HCT116 (cell line): ENCODE measurements around the gene PRDM2.

Experiments
- ELF1 ChIP-seq: IDR thresholded peaks from 2 replicates; pipeline ENCODE4 v1.6.1; 2012; ENCODE audit warnings: low read depth, borderline replicate concordance
- EZH2 ChIP-seq: fragments of 200-600 bp; sonication (generic); IDR thresholded peaks from 2 replicates; pipeline ENCODE4 v1.6.1; 2017; ENCODE audit warnings: antibody characterized with exemption, mixed run types
- EZH2phosphoT487 ChIP-seq: fragments of 200-600 bp; IDR thresholded peaks from 2 replicates; pipeline ENCODE4 v1.6.1; 2018; ENCODE audit warnings: antibody characterized with exemption, borderline replicate concordance
- POLR2A ChIP-seq: IDR thresholded peaks from 2 replicates; pipeline ENCODE4 v1.7.0; 2011; ENCODE audit warnings: borderline replicate concordance; ENCODE audit not compliant: insufficient read depth, insufficient read length; ENCODE audit errors: extremely low read depth
- REST ChIP-seq: IDR thresholded peaks from 2 replicates; pipeline ENCODE4 v1.6.1; 2012; ENCODE audit warnings: low read depth
- SIN3A ChIP-seq: IDR thresholded peaks from 2 replicates; pipeline ENCODE4 v1.6.1; 2012; ENCODE audit warnings: low read depth
- TCF7L2 ChIP-seq: IDR thresholded peaks from 2 replicates; pipeline ENCODE4 v1.7.0; 2011; ENCODE audit warnings: borderline replicate concordance, inconsistent platforms; ENCODE audit not compliant: insufficient read depth, insufficient read length; ENCODE audit errors: extremely low read depth
- ZNF274 ChIP-seq: fragments of 200-500 bp; sonication (Bioruptor generic); IDR thresholded peaks from 2 replicates; pipeline ENCODE4 v1.6.1; 2014; ENCODE audit warnings: mild to moderate bottlenecking, low read depth, low read length, inconsistent platforms
- TF ChIP-seq, protein P1 (sequence below), 3 experiments: fragments of 200-600 bp in 1 of 3; sonication (generic) in 1 of 3; IDR thresholded peaks in 2 of 3; conservative IDR thresholded peaks in 1 of 3; 2 replicates each; pipeline ENCODE4 v1.5.1; 2012 to 2017; ENCODE audit warnings: low read depth in 2 of 3, low read length in 2 of 3, antibody characterized with exemption in 1 of 3, borderline replicate concordance in 1 of 3, control low read depth in 1 of 3, mild to moderate bottlenecking in 1 of 3, mixed read lengths in 1 of 3, mixed run types in 1 of 3, moderate library complexity in 1 of 3; ENCODE audit not compliant: insufficient read depth in 1 of 3

GRCh38 chr1:13836631-13837030 is 136.6 kb downstream of the PRDM2 start:
- TF ChIP-seq, protein P1, sequence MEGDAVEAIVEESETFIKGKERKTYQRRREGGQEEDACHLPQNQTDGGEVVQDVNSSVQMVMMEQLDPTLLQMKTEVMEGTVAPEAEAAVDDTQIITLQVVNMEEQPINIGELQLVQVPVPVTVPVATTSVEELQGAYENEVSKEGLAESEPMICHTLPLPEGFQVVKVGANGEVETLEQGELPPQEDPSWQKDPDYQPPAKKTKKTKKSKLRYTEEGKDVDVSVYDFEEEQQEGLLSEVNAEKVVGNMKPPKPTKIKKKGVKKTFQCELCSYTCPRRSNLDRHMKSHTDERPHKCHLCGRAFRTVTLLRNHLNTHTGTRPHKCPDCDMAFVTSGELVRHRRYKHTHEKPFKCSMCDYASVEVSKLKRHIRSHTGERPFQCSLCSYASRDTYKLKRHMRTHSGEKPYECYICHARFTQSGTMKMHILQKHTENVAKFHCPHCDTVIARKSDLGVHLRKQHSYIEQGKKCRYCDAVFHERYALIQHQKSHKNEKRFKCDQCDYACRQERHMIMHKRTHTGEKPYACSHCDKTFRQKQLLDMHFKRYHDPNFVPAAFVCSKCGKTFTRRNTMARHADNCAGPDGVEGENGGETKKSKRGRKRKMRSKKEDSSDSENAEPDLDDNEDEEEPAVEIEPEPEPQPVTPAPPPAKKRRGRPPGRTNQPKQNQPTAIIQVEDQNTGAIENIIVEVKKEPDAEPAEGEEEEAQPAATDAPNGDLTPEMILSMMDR (IDR thresholded peaks at IDR 0.05 in 2 of 3, conservative IDR thresholded peaks at IDR 0.05 in 1 of 3; ENCODE audit: borderline replicate concordance in 1 of 3, insufficient read depth in 1 of 3, low read depth in 2 of 3, low read length in 2 of 3), result no peak
- no peak for TF ChIP-seq ELF1
- TF ChIP-seq ZNF274, result no peak
- no peak for TF ChIP-seq POLR2A
- no peak for TF ChIP-seq SIN3A
- TF ChIP-seq TCF7L2, result no peak
- TF ChIP-seq EZH2, result no peak
- no peak for TF ChIP-seq REST
- no peak for TF ChIP-seq EZH2phosphoT487
